Dermis blood vessel endothelial cell (primary cell): ENCODE data around the gene STK10. TPM values are rescaled to one million over a fixed set of nuclear protein-coding genes. Genes with fewer than 3 reads are reported as not detected.

Experiments
- DNase-seq: peaks from one replicate; pipeline ENCODE4 v3.0.0; 2010
- total RNA-seq: library from RNA; depleted of rRNA; stranded (reverse); fragments of >200 nt; gene quantifications from 2 replicates; pipeline ENCODE4 v1.2.3, GENCODE V29; 2014

The STK10 gene
- total RNA-seq, 1 donor from 2014 or later = 61.8 TPM

DNA sequence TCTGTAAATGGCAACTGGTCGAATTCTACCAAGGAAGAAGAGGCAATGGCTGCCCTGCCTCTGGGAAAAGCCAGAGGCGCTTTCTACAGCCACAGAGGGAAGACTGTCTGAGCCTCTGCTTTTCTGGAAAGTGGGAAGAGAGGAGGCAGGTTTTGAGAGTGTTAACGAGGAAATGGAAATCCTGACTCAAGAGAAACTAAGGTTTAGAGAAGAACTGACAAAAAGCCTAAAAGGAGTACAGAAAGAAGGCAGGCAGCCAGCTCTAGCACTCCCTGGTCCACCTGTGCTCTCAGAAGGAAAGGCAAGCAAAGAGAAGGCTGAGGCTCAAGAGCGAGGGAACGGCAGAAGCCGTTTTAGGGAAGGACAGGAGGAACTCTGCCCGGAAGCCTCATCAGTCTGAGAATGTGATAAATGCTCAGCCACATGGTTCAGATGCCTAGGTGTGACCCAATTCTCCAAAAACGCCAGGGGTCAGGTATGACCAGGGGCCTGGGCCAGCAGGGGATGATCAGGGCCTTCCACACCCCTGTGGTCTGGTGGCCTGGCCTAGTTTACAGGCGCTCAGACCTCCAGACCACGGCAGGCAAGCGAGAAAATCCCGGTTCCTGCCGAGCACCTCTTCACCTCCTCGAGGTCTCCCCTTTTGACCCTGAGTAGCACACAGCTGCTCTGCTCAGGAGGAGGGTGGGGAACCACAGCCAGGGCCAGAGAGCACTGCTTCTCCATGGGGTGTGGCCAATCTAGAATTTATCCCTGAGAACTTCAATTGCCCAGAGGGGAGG, 101.6 kb downstream of the STK10 start:
- no peak for DNase-seq

DNA sequence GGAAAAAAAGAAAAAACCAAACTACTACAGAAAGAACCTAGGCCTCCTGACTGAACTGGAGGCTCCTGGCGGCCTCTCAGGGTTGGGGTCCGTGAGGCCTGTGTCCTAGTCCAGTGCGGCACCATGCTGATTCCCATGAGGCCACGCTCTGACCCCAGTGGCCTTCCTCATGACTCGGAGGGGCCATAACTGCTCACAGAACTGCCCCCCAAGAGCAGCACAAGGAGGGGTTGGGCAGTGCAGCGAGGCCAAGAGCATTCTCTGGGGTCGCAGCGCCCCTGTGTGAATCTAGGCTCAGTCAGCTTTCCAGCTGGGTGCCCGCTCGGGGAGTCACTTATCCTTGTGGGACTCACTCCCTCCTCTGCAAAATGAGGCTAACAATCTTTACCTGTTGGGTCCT, 102.3 kb downstream of the STK10 start:
- DNase-seq = no peak

DNA sequence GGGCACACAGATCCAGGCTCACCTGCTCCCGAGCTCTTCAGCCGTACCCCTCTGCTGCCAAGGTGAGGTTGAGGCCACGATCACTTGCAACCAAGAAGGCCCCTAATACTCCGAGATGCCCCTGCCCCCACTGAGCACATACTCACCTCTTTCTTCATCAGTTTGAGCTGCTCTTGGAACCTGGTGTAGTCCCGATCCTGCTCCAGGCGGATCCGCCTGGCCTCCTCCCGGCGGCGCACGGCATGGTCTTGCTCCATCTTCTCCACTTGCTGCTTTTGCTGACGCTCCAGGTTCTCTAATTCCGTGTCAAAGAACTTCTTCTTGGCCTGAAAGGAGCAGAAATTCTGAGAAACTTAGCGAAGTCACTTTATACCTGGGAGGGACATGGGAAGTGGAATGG, 105.8 kb downstream of the STK10 start:
- DNase-seq = no peak

DNA sequence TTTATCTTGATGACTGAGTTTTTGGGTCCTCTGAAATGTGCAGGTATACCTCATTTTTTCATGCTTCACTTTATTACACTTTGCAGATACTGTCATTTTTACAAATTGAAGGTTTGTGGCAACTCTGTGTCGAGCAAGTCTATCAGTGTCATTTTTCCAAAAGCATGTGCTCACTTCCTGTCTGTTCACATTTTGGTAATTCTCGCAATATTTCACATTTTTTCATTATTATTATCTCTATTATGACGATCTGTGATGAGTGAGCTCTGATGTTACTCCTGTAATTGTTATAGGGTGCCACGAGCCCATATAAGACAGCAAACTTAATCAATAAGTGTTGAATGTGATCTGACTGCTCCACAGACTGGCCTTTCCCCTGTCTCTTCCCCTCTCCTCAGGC, 108.1 kb downstream of the STK10 start:
- DNase-seq = no peak

DNA sequence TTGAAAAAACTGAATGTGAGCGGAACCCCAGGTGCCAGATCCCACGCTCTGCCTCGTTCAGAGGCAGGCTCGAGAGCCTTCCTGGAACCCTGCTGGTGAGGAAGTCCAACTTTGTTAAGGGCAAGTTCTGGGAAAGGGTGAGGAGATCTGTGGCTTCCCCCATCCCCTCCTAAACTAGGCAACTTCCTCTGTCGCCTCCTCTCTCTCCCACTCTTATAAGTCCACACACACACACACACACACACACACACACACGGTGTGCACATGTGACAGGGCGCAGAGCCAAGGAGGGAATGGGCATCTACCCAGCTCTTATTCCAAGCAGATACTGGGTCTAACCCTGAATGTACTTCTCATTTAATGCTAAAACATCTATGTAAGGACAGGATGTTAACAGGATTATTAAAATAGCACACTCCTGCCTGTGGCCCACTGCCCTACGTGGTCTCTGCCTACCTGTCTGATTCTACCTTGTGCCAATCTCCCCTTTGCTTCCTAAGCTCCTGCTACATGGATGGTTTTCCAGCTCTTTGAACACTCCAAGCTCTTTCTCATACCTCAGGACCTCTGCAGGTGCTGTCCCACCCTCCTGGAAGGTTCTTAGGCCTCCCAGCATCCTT, 109.2 kb downstream of the STK10 start:
- DNase-seq = peak; percentile 18

DNA sequence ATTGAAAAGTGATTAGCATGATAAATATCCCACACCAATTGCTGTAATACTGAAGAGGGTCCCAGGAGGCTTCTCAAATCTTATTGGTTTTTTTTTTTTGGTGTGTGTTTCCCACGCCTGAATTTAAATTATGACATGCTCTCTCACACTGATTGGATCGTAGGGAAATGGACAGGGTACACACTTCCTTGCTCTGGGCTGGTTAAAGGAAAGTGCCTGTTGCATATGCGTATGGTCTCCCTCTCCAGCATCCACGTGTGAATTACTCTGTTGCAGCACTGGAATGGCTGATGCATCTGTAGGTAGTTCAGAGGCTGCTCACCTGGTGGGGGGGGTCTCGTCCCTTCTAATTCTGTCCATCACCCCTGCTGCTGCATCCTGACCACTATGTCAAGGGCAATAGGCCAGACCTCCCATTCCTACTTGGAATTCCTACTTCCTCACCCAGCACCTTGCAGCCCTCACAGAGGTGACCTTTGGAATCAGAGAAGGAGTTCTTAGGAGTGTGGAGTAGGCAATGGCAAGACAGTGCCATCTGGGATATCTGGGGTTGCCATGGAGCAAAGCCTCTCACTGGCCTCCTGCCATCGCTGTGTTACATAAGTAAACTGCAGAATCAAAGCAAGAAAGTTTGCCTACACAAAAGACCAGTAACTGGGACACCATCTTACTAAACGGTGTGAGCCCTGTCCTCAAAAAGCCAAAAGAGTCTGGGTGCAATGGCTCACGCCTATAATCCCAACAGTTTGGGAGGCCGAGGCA, 110.2 kb downstream of the STK10 start:
- no peak for DNase-seq

DNA sequence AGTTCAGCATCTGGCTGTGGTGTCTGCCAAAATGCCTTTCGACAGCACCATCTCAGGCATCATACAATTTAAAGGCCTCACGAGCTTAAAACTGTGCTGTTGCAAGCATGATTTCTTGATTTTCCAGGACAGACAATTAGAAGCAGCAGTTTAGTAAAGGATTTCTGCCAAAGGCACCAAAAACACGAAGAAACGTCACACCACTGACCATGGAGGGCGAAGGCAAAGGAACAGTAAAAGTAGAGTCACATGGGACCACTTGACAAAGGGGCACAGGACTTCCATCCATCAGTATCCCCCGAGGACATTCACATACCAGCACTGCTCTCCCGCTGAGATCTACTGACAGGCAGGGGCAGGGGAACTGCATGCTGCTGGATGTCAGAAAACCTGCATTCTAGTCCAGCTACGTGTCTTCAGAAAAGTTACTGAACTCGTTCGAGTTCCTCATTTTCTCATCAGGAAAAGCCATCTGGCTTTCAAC, 111.2 kb downstream of the STK10 start:
- DNase-seq = no peak

DNA sequence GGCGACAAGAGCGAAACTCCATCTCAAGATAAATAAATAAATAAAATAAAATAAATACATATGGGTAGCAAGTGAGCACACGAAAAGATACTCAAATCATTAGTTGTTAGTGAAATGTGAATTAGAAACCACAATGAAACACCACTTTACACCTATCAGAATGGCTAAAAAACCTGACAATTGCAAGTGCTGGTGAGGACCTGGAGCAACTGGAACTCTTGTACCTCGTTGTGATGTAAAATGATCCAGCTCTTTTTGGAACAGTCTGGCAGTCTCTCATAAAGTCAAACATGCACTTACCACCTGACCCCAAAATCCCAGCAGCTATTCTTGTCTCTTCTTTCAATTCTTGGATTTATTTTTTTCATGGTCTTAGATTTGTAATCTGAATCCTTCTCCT, 112.4 kb downstream of the STK10 start:
- no peak for DNase-seq

DNA sequence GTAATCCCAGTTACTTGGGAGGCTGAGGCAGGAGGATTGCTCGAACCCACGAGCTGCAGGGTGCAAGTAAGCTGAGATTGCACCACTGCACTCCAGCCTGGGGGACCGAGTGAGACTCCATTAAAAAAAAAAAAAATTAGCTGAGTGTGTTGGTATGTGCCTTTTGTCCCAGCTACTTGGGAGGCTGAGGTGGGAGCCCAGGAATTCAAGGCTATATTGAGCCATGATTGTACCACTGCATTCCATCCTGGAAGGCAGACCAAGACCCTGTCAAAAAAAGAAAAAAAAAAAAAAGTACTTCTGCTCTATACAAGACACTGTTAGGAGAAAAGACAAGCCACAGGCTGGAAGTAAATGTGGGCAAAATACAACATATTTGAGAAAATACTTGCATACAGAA, 113.1 kb downstream of the STK10 start:
- no peak for DNase-seq

DNA sequence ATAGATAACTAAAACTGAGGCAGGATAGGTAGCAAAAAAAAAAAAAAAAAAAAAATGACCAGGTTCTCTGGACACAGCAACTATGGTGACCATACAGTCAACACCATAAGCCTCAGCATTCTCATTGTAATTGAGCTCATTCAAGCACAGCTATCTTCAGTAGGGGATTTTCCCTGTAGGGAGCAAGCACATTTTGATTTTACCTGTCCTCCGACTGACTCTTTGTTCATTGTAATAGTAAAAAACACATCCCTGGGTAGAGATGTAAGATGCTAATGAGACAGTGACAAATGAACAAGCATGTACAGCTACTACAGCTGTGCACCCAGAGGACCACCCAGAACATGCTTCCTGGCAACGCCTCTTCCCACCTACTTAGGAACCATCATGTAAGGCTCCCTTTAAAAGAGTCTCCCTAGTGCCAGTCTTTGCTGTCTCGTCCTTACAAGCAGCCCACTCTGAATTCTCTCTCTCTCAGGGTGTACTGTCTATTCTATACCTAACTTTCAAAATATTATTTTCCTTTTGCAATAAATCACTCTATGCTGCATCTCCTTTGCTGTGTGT, 116.6 kb downstream of the STK10 start:
- DNase-seq = no peak

DNA sequence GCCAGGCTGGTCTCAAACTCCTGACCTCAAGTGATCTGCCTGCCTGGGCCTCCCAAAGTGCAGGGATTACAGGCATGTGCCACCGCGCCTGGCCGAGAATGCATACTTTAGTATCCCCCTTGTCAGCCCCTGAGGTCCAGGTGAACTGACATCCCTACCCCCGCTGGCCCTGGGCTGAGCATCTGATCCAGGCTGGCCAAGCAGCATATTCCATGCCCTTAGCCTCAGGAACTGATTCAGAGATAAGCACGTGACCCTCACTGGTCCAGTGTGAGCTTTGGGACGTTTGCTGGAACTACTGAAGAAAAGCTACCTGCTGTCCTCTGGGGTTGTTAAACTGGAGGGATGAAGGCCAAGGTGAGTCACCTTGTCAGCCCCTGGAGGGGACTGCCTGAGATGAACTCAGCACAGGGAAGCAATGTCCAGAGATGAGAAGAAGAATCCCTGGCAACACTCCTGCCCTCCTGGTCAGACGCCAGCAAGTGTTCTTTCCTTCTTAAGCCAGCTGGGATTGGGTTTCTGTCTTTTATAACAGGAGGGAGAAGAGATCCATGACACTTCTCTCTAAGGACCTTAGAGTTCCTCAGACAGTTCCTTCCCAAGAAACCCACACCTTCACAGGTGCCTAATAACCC, 122.5 kb downstream of the STK10 start:
- DNase-seq = peak; percentile 19

DNA sequence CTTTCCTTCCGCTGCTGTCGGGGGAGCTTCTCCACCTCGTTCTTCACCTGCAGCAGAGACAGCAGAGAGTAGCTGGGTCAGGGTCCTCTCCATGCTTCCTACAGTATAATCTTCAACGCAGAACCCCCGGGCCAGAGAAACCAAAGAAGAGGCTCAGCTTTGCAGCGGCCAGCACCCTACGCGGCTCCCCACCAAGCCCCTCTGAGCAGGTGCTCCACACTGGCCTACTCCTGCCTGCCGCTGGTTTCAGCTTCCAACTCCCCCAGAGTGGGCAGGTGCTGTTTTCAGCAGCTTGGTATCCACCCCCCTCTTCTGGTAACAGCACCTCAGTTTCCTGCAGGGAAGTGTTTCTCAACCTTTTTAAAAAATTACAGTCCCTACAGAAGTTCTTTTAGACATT, 123.3 kb downstream of the STK10 start:
- DNase-seq = no peak

DNA sequence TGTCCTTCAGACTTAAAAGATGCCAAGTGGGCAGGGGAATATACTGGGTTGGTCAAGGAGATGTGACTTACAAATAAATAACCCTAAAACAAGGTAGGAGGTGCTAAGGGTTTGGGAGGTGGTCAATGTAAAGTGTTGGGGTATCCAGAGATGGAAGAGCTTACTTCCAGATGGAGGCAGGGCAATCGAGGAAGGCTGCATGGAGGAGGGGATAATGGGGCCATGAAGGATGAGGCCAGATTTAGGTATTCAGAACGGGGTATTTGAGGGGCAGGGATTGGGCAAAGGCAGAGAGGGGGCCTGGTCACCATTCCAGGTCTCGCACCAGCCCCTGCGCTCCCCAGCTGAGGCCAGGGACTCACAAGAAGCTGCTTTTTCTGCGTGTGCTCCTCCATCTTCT, 123.7 kb downstream of the STK10 start:
- no peak for DNase-seq

DNA sequence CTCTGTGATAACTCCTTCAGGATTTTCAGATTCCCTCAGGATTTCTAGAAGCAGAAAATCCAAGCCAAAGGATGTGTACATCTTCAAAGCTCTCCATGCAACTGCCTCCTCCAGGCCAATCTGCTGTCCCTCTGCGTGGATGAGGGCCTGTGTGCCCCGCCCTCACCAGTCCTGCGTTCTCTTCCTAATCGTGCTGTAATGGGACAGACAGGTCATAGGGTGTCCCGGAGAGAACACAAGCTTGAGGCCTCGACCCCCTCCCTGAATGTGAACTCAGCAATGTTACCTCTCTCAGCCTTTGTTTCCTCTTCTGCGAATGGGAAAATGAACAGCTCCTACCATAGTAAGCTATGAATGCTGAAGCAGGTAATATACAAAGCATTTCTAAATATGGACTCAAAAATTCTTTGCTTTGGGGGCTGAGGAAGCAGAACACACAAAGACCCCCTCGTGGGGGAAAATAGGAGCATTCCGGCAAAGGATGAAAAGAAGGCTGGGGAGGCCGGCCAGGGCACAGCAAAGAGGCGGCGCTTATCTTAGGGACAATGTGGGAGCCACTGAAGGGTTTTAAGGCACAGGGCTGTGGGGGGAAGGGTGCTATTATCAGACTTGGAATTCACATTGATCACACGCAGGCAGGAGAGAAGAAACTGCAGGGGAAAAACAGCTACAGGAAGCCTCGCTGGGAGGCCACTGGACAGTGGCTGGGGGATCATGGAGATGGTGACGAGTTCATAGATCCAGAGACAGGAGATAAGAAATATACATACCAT, 124.4 kb downstream of the STK10 start:
- DNase-seq = no peak

DNA sequence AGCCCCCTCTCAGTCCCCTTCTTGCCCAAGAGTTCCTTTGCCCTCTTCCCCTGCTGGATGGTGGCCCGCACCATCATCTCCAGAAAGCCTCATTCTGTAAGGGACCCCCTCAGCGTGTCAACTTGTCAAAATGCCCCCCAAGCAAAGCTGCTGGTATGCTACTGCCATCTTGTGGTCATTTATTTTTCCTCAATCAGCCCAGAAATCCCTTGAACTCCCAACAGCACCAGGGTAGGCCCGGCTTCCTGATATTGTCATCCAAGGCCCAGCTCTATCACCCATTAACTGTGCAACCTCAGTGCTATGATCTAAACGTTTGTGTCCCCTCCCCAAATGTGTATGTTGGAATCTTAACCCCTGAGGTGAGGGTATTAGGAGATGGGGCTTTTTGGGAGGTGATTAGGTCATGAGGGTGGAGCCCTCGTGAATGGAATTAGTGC, 128.3 kb downstream of the STK10 start:
- peak; percentile 64 for DNase-seq

DNA sequence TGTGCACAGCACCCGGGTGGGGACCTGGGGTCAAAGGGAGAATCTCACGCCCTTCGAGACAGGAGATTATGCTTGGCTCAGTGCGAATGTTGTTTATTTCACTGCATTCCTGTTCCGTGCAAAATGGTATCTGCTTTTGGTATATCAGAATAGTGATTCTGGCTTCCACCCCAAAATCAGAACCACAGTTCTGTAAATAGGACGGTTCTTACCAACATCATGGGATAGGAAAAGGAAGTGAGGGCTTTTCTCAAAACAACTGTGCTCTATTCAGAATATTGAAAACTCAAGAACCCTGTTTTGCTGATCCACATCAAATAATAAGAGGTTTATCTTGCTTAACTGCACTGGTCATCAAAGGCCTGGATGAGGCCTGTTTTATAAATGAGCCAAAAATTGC, 129.9 kb downstream of the STK10 start:
- DNase-seq = no peak

DNA sequence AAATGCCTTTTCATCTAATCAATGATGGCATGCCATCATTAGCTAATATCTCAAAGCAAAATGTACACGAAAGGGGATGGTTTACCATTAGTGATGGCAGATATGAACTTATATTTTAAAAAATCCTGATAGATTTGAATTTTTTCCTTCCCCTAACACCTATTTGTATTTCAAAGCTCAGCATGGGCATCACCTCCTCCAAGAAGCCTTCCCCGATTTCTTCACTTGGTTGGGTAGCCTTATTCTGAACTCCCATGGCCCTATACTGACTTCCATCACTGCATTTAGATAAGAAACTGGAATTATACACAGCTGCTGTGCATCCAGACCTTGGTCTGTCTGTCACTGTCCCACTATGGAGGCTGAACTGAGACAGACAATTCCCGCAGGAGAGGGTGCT, 132.0 kb downstream of the STK10 start:
- DNase-seq = no peak

DNA sequence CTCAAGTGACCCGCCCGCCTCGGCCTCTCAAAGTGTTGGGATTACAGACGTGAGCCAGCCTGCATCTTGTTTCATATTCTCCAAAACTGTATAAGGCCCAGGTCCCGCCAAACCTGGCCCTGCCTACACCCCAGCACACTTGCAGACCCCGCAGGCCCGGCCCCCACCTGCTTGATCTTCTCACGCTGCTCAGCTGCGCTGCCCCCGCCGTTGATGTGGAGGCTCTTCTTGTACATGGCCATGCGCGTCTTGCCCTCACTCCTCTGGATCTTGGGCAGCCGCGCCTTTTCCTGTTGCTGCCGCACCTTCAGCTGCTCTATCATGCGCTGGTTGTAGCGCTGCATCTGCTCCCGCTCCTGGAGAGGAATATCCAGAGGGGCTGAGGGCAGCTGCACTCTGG, 132.6 kb downstream of the STK10 start:
- DNase-seq = no peak

DNA sequence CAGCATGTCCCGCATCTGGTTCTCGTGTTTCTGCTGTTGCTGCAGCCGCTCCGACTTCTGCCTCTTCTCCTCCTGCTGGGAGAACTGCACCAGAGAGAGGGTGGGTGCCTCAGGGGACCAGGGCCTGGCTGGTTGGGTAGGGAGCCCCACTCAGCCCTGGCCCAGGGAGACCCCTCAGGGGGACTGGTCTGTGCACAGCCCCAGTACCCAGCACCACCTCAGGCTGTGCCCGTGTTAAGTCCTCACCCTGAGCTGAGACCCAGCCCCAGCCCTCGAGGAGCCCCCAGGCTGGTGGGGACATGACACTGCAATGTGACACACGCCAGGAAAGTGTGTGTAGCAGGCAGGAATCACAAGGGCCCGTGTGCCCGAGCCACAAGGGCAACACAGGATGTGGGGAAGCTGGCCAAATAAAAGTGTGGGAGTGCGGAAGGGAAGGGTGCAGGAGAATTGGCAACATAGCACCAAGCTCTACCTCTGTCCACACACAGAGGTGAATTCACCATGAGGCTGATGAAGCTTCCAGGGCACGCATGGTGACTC, 133.3 kb downstream of the STK10 start:
- DNase-seq = no peak

DNA sequence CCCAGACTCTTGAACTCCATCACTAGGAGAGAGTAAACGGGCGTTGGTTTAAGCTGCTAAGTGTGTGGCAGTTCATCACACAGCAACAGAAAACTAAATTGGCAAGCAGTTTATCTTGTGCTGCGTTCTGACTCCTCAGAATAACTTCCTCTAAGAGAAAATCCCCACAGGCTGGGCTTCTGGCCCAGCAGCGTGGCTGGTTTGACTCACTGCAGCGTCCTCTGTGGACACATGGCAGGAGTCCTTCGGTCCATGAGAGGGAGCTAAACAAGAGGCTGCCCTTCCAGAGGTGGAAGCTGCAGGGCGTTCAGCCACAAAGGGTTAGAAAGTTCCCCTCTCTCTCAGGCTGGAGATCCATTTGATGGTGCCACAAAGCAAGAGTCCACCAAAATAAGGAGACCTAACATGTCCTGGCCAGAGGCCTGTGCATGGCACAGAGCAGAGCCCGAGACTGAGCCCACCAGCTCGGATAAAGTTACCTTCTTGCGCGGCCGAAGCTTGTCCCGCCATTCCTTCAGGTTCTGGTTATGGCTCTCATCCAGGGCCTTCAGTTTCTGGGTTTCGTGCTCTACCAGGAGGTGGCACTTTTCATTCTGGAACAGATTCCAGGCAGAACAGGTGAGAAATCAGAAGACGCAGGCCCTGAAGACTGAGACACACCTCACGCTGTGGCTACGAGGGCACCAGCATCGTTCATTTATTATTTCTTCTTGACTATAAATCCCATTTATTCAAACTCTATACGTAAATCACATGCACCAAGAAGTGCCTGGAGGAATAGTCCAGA, 135.4 kb downstream of the STK10 start:
- DNase-seq = peak; percentile 51
